VCaP (cell line): Measurements from ENCODE around the gene SEMA3E.

Experiments
- H3K27ac ChIP-seq: fragments of 450-650 bp; 2 replicates; pipeline ENCODE4 v1.5.1; 2017
- CTCF ChIP-seq: fragments of 450-650 bp; conservative IDR thresholded peaks from 2 replicates; pipeline ENCODE4 v1.5.1; 2017; ENCODE audit warnings: mild to moderate bottlenecking, moderate library complexity

The SEMA3E gene

GRCh38 chr7:83486536-83486935 is 162.4 kb downstream of the SEMA3E start:
- H3K27ac ChIP-seq, result no peak overlapping the region
- no peak for TF ChIP-seq CTCF

DNA sequence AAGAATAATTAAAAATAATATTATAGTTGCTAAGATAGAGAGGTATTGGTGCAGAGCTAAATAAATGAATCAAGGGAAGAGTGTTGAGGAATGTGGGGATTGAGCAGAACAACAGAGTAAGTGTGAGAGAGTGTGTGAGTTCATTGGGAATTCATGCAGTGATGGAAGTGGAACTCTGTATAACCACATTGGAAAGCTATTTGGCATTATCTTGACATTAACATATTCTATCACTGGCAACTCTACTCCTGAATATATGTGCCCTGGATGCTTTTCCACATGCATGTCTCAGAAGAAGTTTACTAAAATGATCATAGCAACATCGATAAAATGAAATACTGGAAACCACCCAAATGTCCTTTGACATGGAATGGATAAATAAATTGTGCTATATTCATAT is 164.1 kb downstream of the SEMA3E start:
- no peak overlapping the region for H3K27ac ChIP-seq
- TF ChIP-seq CTCF, result no peak

- H3K27ac ChIP-seq, result no peak overlapping the region
- no peak for TF ChIP-seq CTCF
These were observed 164.7 kb downstream of the SEMA3E start for GRCh38 chr7:83484266-83484665.

GRCh38 chr7:83478616-83479015 is 170.3 kb downstream of the SEMA3E start:
- no peak overlapping the region for H3K27ac ChIP-seq
- no peak for TF ChIP-seq CTCF

GRCh38 chr7:83476511-83477050 is 172.4 kb downstream of the SEMA3E start:
- H3K27ac ChIP-seq, result peak overlapping the region; percentile 64
- no peak for TF ChIP-seq CTCF

DNA sequence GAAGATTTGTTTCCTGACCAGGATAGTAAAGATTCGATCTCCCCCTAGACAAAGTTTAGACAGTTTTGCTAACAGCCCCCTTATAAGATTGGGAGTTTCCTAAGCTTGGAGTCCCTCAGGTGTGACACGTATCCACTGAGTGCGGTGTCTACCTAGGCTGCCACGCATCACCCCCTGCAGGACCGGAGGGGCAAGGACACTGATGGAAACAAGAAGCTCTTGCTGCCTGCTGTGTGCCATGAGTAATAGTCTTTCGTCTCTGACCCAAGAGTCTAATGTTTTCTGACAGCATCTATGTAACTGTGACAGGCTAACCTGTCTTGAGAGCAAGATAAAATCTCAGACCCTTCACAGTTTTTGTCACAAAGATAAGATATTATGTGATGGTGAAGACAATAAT is 173.5 kb downstream of the SEMA3E start:
- TF ChIP-seq CTCF, result 0 out of 2 replicates have a peak, but pooled peaks have one; percentile 15
- H3K27ac ChIP-seq, result peak overlapping the region; percentile 64

DNA sequence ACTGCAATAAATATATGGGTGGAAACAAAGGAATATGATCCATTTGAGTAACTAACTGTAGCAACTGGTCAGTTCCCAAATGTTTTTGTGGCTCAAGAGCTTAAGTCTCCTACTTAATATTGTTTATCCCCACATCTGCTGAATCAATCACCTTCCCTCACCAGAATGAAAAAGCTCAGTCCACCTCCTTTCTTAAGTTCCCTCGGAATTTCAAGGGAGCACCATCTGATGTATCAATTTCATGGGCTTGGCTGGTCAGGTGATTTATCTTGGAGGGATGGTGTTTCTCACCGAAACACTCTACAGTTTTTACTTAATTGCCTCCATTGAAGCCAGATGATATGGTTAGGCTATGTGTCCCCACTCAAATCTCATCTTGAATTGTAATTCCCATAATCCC is 176.6 kb downstream of the SEMA3E start:
- no peak for TF ChIP-seq CTCF
- no peak overlapping the region for H3K27ac ChIP-seq

GRCh38 chr7:83469491-83469890 is 179.4 kb downstream of the SEMA3E start:
- no peak for TF ChIP-seq CTCF
- H3K27ac ChIP-seq, result no peak overlapping the region
